ENCODE results near the gene TNRC6C. TPM values are rescaled to one million over a fixed set of nuclear protein-coding genes. Genes with fewer than 3 reads are reported as not detected.

Gene TNRC6C
- total RNA-seq, 4 donors from 2014 or later = 5.3 to 15.4 (median 6.8) TPM

DNA sequence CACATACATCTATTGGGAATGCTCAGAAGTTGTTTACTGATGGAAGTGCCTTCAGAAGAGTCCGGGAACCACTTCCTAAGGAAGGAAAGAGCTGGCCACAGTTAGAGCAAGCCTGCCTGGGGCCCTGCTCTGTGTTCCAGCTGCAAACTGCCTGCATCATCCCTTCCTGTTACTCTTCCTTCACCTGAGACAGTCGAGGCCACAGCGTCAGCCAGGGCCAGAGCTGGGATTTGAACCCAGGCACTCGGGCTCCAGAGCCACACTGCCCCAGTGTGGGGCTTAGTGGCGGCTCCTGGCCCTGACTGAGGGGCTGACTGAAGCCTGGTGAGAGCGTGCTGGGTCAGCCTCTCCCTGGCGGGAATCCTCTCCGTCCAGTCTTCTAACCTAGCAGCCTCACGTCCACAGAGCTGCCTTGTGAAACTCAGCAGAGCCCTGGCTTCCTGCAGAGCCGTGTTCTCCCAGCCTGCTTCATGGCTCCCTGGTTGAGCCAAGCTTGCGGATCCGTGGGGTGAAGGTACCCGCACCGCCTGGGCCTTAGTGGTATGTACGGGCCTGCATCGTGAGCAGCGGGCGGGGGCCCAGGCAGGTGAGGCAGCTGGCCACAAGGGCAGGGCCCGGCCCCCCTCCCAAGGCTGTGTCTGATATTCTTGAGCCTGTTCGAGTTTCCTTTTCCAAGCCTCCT lies 183.1 kb downstream of the TNRC6C start:
- TF ChIP-seq, protein P1, sequence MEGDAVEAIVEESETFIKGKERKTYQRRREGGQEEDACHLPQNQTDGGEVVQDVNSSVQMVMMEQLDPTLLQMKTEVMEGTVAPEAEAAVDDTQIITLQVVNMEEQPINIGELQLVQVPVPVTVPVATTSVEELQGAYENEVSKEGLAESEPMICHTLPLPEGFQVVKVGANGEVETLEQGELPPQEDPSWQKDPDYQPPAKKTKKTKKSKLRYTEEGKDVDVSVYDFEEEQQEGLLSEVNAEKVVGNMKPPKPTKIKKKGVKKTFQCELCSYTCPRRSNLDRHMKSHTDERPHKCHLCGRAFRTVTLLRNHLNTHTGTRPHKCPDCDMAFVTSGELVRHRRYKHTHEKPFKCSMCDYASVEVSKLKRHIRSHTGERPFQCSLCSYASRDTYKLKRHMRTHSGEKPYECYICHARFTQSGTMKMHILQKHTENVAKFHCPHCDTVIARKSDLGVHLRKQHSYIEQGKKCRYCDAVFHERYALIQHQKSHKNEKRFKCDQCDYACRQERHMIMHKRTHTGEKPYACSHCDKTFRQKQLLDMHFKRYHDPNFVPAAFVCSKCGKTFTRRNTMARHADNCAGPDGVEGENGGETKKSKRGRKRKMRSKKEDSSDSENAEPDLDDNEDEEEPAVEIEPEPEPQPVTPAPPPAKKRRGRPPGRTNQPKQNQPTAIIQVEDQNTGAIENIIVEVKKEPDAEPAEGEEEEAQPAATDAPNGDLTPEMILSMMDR (IDR thresholded peaks at IDR 0.05) = no peak
- no peak for TF ChIP-seq POLR2A (IDR thresholded peaks at IDR 0.05)
- 54 to 63% methylated on average over 15 to 20 of the region's 20 CpGs for WGBS, 2 donors
- H3K4me3 ChIP-seq (ENCODE audit: low read depth, poor library complexity, severe bottlenecking) = no peak overlapping the region

GRCh38 chr17:78142119-78142861 lies 183.8 kb downstream of the TNRC6C start:
- TF ChIP-seq, protein P1 (IDR thresholded peaks at IDR 0.05) = no peak
- TF ChIP-seq POLR2A (IDR thresholded peaks at IDR 0.05) = no peak
- no peak overlapping the region for H3K4me3 ChIP-seq (ENCODE audit: low read depth, poor library complexity, severe bottlenecking)
- WGBS, 2 donors = 54 to 61% methylated on average over 12 to 16 of the region's 16 CpGs
- intact Hi-C loops (cut with DNase I; ENCODE audit: low total_unique reads) = no loop called here
- DNase-seq (ENCODE audit: low spot score in 2 of 2) = peak; percentile 67 to 87

More for the DNA sequence above, 183.1 kb downstream of the TNRC6C start:
- intact Hi-C loops (cut with DNase I; ENCODE audit: low total_unique reads) = no loop called here
- DNase-seq (ENCODE audit: low spot score in 2 of 2) = no peak

DNA sequence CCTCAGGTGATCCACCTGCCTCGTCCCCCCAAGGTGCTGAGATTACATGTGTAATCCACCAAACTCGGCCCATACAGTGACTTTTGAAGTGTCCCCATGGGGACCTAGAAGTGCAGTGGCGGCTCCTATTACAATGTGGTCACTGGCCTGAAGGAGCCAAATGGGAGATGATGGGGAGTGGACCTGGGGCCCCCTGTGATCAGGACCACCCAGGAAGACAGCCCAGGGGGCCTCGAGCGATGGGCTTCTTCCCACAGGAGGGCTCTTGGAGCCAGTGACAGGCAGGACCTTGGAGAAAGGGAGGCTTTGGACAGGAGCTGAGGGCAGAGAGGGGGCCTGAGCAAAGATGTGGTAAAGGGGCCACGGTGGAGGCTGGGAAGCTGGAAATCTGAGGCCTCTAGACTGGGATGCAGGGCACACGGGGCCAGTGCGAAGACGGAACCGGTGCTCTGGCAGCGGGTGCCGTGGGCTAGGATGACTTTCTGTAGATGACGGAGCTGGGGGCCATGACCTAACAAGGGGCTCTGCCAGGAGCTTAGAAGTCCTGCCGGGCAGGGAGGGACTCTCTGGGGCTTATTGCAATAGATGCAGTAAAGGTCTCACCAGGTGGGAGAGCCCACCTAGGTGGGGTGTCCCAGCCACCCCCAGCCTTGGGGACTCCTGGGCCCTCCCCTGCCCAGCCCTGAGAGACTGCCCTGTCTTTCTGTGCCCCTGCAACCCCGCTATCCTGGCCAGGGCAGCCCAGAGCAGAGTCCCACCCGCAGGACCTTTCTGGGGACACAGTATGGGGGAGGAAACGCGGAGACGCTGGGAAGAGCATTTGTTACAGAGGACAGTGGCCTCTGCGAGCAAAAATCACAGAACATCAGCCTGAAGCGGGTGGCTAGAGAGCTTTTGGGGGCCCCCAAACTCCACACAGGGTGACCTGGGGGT lies 185.0 kb downstream of the TNRC6C start:
- no peak for DNase-seq (ENCODE audit: low spot score in 2 of 2)
- 91% methylated on average over 21 of the region's 21 CpGs for WGBS, 2 donors
- TF ChIP-seq, protein P1 (IDR thresholded peaks at IDR 0.05) = no peak
- TF ChIP-seq POLR2A (IDR thresholded peaks at IDR 0.05) = no peak
- intact Hi-C loops (cut with DNase I; ENCODE audit: low total_unique reads) = no loop called here
- no peak overlapping the region for H3K4me3 ChIP-seq (ENCODE audit: low read depth, poor library complexity, severe bottlenecking)

GRCh38 chr17:78144147-78144719 lies 185.7 kb downstream of the TNRC6C start:
- intact Hi-C loops (cut with DNase I; ENCODE audit: low total_unique reads) = no loop called here
- TF ChIP-seq, protein P1 (IDR thresholded peaks at IDR 0.05) = no peak
- TF ChIP-seq POLR2A (IDR thresholded peaks at IDR 0.05) = no peak
- peak; percentile 71 to 93 for DNase-seq (ENCODE audit: low spot score in 2 of 2)
- 59 to 63% methylated on average over 11 of the region's 11 CpGs for WGBS, 2 donors
- no peak overlapping the region for H3K4me3 ChIP-seq (ENCODE audit: low read depth, poor library complexity, severe bottlenecking)

Data from lower leg skin (tissue), 4 donors.